ENCODE data around the gene RILPL1. TPM values are rescaled to one million over a fixed set of nuclear protein-coding genes. Genes with fewer than 3 reads are reported as not detected.

RILPL1 gene
- total and polyA plus RNA-seq, 2 of the 4 experiments (the other 2 are of a cell fraction): 11.1 to 19.8 TPM

- no TSS peak for BruUV-seq (replicated peaks)
- peak overlapping the region; percentile 70 for H2AK9ac ChIP-seq (replicated peaks; ENCODE audit: low read depth, low read length, poor library complexity)
- intact Hi-C loops (cut with micrococcal nuclease): no loop called here
- H3K14ac ChIP-seq (replicated peaks; ENCODE audit: low read depth, low read length): no peak overlapping the region
- no peak overlapping the region for H3K4ac ChIP-seq (ENCODE audit: low read depth, low read length)
- peaks cover 15% of the 10 kb centered on the region for H3K36me3 ChIP-seq (ENCODE audit: control insufficient read depth, insufficient read depth, low read length)
- no peak overlapping the region for H3K23ac ChIP-seq (ENCODE audit: low read depth, low read length)
- no peaks in the 10 kb centered on the region for H3K4me1 ChIP-seq (ENCODE audit: control insufficient read depth, insufficient read depth, low read length)
- ChIA-PET POLR2A (ENCODE audit: unreplicated experiment) (no interaction called here), CTCF (no interaction called here)
- TF ChIP-seq, protein P1, sequence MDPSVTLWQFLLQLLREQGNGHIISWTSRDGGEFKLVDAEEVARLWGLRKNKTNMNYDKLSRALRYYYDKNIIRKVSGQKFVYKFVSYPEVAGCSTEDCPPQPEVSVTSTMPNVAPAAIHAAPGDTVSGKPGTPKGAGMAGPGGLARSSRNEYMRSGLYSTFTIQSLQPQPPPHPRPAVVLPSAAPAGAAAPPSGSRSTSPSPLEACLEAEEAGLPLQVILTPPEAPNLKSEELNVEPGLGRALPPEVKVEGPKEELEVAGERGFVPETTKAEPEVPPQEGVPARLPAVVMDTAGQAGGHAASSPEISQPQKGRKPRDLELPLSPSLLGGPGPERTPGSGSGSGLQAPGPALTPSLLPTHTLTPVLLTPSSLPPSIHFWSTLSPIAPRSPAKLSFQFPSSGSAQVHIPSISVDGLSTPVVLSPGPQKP (IDR thresholded peaks at IDR 0.05; ENCODE audit: borderline replicate concordance, low read depth, low read length): no peak
- no peak for TF ChIP-seq MAZ (IDR thresholded peaks at IDR 0.05; ENCODE audit: borderline replicate concordance, low read depth, low read length)
- no peak for TF ChIP-seq RAD21 (IDR thresholded peaks at IDR 0.05; ENCODE audit: low read length)
- no peak for TF ChIP-seq MAFK (IDR thresholded peaks at IDR 0.05; ENCODE audit: low read depth, low read length)
- no peak for TF ChIP-seq CHD1 (IDR thresholded peaks at IDR 0.05; ENCODE audit: low read depth, low read length)
- TF ChIP-seq, protein P2, sequence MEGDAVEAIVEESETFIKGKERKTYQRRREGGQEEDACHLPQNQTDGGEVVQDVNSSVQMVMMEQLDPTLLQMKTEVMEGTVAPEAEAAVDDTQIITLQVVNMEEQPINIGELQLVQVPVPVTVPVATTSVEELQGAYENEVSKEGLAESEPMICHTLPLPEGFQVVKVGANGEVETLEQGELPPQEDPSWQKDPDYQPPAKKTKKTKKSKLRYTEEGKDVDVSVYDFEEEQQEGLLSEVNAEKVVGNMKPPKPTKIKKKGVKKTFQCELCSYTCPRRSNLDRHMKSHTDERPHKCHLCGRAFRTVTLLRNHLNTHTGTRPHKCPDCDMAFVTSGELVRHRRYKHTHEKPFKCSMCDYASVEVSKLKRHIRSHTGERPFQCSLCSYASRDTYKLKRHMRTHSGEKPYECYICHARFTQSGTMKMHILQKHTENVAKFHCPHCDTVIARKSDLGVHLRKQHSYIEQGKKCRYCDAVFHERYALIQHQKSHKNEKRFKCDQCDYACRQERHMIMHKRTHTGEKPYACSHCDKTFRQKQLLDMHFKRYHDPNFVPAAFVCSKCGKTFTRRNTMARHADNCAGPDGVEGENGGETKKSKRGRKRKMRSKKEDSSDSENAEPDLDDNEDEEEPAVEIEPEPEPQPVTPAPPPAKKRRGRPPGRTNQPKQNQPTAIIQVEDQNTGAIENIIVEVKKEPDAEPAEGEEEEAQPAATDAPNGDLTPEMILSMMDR (conservative IDR thresholded peaks at IDR 0.05; ENCODE audit: low read depth, low read length): no peak
- TF ChIP-seq SMC3 (IDR thresholded peaks at IDR 0.05; ENCODE audit: low read depth, low read length): no peak
- no peak for TF ChIP-seq MXI1 (IDR thresholded peaks at IDR 0.05; ENCODE audit: borderline replicate concordance, low read depth, low read length)
- no peak for TF ChIP-seq RCOR1 (IDR thresholded peaks at IDR 0.05; ENCODE audit: insufficient replicate concordance, low read length)
- no peak for TF ChIP-seq POLR2A (IDR thresholded peaks at IDR 0.05; ENCODE audit: low read depth, low read length)
- TF ChIP-seq FOS (IDR thresholded peaks at IDR 0.05; ENCODE audit: low read depth, low read length): no peak
- TF ChIP-seq NFE2L2 (IDR thresholded peaks at IDR 0.05; ENCODE audit: low read depth, low read length): no peak
- TF ChIP-seq BHLHE40 (IDR thresholded peaks at IDR 0.05; ENCODE audit: low read depth, low read length): no peak
- TF ChIP-seq RFX5 (IDR thresholded peaks at IDR 0.05; ENCODE audit: low read depth, low read length): no peak
- TF ChIP-seq CEBPB (IDR thresholded peaks at IDR 0.05; ENCODE audit: low read depth, low read length): no peak
- TF ChIP-seq, protein P3, sequence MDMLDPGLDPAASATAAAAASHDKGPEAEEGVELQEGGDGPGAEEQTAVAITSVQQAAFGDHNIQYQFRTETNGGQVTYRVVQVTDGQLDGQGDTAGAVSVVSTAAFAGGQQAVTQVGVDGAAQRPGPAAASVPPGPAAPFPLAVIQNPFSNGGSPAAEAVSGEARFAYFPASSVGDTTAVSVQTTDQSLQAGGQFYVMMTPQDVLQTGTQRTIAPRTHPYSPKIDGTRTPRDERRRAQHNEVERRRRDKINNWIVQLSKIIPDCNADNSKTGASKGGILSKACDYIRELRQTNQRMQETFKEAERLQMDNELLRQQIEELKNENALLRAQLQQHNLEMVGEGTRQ (IDR thresholded peaks at IDR 0.05; ENCODE audit: low read depth, low read length): no peak
- no peak overlapping the region for H2AK5ac ChIP-seq (ENCODE audit: low read depth, low read length)
- no peak overlapping the region for H3K27ac ChIP-seq (ENCODE audit: insufficient read depth, low read length)
- H3K9ac ChIP-seq (ENCODE audit: low read depth, low read length): no peak overlapping the region
- H3K4me2 ChIP-seq (ENCODE audit: low read depth, low read length): no peak overlapping the region
- H2BK20ac ChIP-seq (ENCODE audit: low read depth, low read length): no peak overlapping the region
- dilution Hi-C loops (cut with HindIII; ENCODE audit: low sequenced_read_pairs, unreplicated experiment): no loop called here
- no peak for ATAC-seq (ENCODE audit: low read depth)
- no peaks in the 10 kb centered on the region for H3K27me3 ChIP-seq (ENCODE audit: control insufficient read depth, insufficient read depth, low read length)
- H4K91ac ChIP-seq (ENCODE audit: insufficient read depth, low read depth, low read length): no peak overlapping the region
- no peak overlapping the region for H4K5ac ChIP-seq (ENCODE audit: low read depth, low read length)
- no peak for DNase-seq
- H4K20me1 ChIP-seq (ENCODE audit: insufficient read depth, low read length): no peaks in the 10 kb centered on the region
- no peak overlapping the region for H4K8ac ChIP-seq (ENCODE audit: low read depth in 2 of 2, low read length in 2 of 2)
- no peak overlapping the region for H3K56ac ChIP-seq (ENCODE audit: extremely low read depth, insufficient read depth, low read length)
- no peak overlapping the region for H2BK5ac ChIP-seq (ENCODE audit: low read depth, low read length, poor library complexity, severe bottlenecking)
- no peak overlapping the region for H2BK120ac ChIP-seq (ENCODE audit: low read depth, low read length)
- in situ Hi-C loops (cut with MboI; ENCODE audit: low sequenced_read_pairs): no loop called here
- 0 out of 2 replicates have a peak, but pooled peaks cover under 1% of the 10 kb centered on the region for H3K9me1 ChIP-seq (ENCODE audit: insufficient read depth, low read length)
- H2BK15ac ChIP-seq (ENCODE audit: low read depth, low read length): no peak overlapping the region
- H3K18ac ChIP-seq (ENCODE audit: low read depth, low read length): no peak overlapping the region
- no peaks in the 10 kb centered on the region for H3K9me3 ChIP-seq (ENCODE audit: control insufficient read depth, insufficient read depth, low read length)
- H3K4me3 ChIP-seq (ENCODE audit: insufficient read depth, low read depth, low read length): no peak overlapping the region
- no peaks in the 10 kb centered on the region for H3K79me1 ChIP-seq (ENCODE audit: low read depth in 1 of 2, low read length in 2 of 2)
- H2AFZ ChIP-seq (replicated peaks; ENCODE audit: low read length, poor library complexity): no peak overlapping the region
- 94% methylated on average over 3 of the region's 14 CpGs; no CpG with 5 or more reads in 1 of the 2 experiments for WGBS, 2 experiments (ENCODE audit: extremely low coverage in 2 of 2, insufficient read length in 1 of 2)
These were observed 47.8 kb downstream of the RILPL1 start for GRCh38 chr12:123485756-123486155.
